ENCODE results near the gene SGCD. TPM values are rescaled to one million over a fixed set of nuclear protein-coding genes. Genes with fewer than 3 reads are reported as not detected.

The SGCD gene
- total RNA-seq, 4 donors from 2014 or later = 16.7 to 38.6 (median 27.7) TPM

- Histone ChIP-seq H3K27ac (replicated peaks in 1 of 4) (peak overlapping the region in 1 of 4 donors; percentile 16), H3K9me3 (no peaks in the 10 kb centered on the region), H3K4me1 (peaks cover 30 to 48% (median 39%) of the 10 kb centered on the region in 4 donors), H3K36me3 (no peaks in the 10 kb centered on the region), H3K27me3 (no peaks in the 10 kb centered on the region), H3K4me3 (no peak overlapping the region)
- TF ChIP-seq CTCF (IDR thresholded peaks at IDR 0.05) (no peak), EP300 (IDR thresholded peaks at IDR 0.05) (no peak)
- 35% methylated on average over 2 of the region's 2 CpGs for WGBS
- intact Hi-C loops (cut with DNase I) = no loop called here
- DNase-seq (ENCODE audit: extremely low spot score) = no peak
Measured at GRCh38 chr5:156414391-156414790, 87.4 kb downstream of the SGCD start.

- intact Hi-C loops (cut with DNase I) = no loop called here
Measured at GRCh38 chr5:156419661-156420060, 92.7 kb downstream of the SGCD start.

GRCh38 chr5:156420665-156421064 is 93.7 kb downstream of the SGCD start:
- WGBS = 41% methylated on average over 1 of the region's 1 CpG
- H3K27ac ChIP-seq (replicated peaks in 1 of 4) = no peak overlapping the region

More at GRCh38 chr5:156419661-156420060, 92.7 kb downstream of the SGCD start:
- DNase-seq (ENCODE audit: extremely low spot score) = no peak
- TF ChIP-seq POLR2AphosphoS5 (IDR thresholded peaks at IDR 0.05) = no peak
- TF ChIP-seq CTCF (IDR thresholded peaks at IDR 0.05) = no peak
- no peak for TF ChIP-seq POLR2A (IDR thresholded peaks at IDR 0.05; ENCODE audit: low read depth)
- no peak for TF ChIP-seq EP300 (IDR thresholded peaks at IDR 0.05)
- Histone ChIP-seq H3K4me1 (peaks cover 2 to 10% (median 6%) of the 10 kb centered on the region in 4 donors), H3K4me3 (no peak overlapping the region), H3K27ac (replicated peaks in 1 of 4) (no peak overlapping the region), H3K9me3 (no peaks in the 10 kb centered on the region), H3K36me3 (no peaks in the 10 kb centered on the region), H3K27me3 (no peaks in the 10 kb centered on the region)
- 88% methylated on average over 1 of the region's 1 CpG for WGBS

GRCh38 chr5:156421798-156422197 is 94.8 kb downstream of the SGCD start:
- Histone ChIP-seq H3K4me3 (no peak overlapping the region), H3K27ac (replicated peaks in 1 of 4) (no peak overlapping the region), H3K27me3 (no peaks in the 10 kb centered on the region), H3K36me3 (no peaks in the 10 kb centered on the region), H3K9me3 (no peaks in the 10 kb centered on the region), H3K4me1 (peaks cover 0 to 10% (median 0%) of the 10 kb centered on the region in 4 donors)
- WGBS = 95% methylated on average over 4 of the region's 4 CpGs
- no peak for DNase-seq (ENCODE audit: extremely low spot score)
- TF ChIP-seq POLR2A (IDR thresholded peaks at IDR 0.05; ENCODE audit: low read depth) (no peak), CTCF (IDR thresholded peaks at IDR 0.05) (no peak), EP300 (IDR thresholded peaks at IDR 0.05) (no peak), POLR2AphosphoS5 (IDR thresholded peaks at IDR 0.05) (no peak)
- intact Hi-C loops (cut with DNase I) = no loop called here

More at GRCh38 chr5:156420665-156421064, 93.7 kb downstream of the SGCD start:
- Histone ChIP-seq H3K4me1 (peaks cover 0 to 10% (median 0%) of the 10 kb centered on the region in 4 donors), H3K4me3 (no peak overlapping the region), H3K36me3 (no peaks in the 10 kb centered on the region), H3K27me3 (no peaks in the 10 kb centered on the region), H3K9me3 (no peaks in the 10 kb centered on the region)
- DNase-seq (ENCODE audit: extremely low spot score) = no peak
- TF ChIP-seq EP300 (IDR thresholded peaks at IDR 0.05) (no peak), POLR2A (IDR thresholded peaks at IDR 0.05; ENCODE audit: low read depth) (no peak), POLR2AphosphoS5 (IDR thresholded peaks at IDR 0.05) (no peak), CTCF (IDR thresholded peaks at IDR 0.05) (no peak)
- intact Hi-C loops (cut with DNase I) = no loop called here

- no peaks in the 10 kb centered on the region for H3K36me3 ChIP-seq
- WGBS = 63% methylated on average over 3 of the region's 3 CpGs
- intact Hi-C loops (cut with DNase I) = no loop called here
- no peak for TF ChIP-seq CTCF (IDR thresholded peaks at IDR 0.05)
- TF ChIP-seq EP300 (IDR thresholded peaks at IDR 0.05) = no peak
- TF ChIP-seq POLR2A (IDR thresholded peaks at IDR 0.05; ENCODE audit: low read depth) = no peak
- no peak for TF ChIP-seq POLR2AphosphoS5 (IDR thresholded peaks at IDR 0.05)
- no peaks in the 10 kb centered on the region for H3K4me1 ChIP-seq
- H3K9me3 ChIP-seq = no peaks in the 10 kb centered on the region
- H3K27ac ChIP-seq (replicated peaks in 1 of 4) = no peak overlapping the region
- no peaks in the 10 kb centered on the region for H3K27me3 ChIP-seq
- no peak overlapping the region for H3K4me3 ChIP-seq
- no peak for DNase-seq (ENCODE audit: extremely low spot score)
Measured at GRCh38 chr5:156423597-156423996, 96.6 kb downstream of the SGCD start.
